SU-DHL-6 (cell line): ENCODE measurements around the gene APELA.

ENCODE experiments used
- H2AFZ ChIP-seq: fragments of 200-600 bp; sonication (generic); 2 replicates; pipeline ENCODE4 v1.6.1; 2014; ENCODE audit warnings: low read depth, mild to moderate bottlenecking, moderate library complexity, mixed read lengths, antibody characterized with exemption, low read length; ENCODE audit not compliant: severe bottlenecking
- H3F3A ChIP-seq: fragments of 200-600 bp; shearing (Covaris generic); 2 replicates; pipeline ENCODE4 v1.6.0; 2016; ENCODE audit warnings: antibody characterized with exemption, mild to moderate bottlenecking; ENCODE audit not compliant: insufficient read depth
- H3K27ac ChIP-seq: fragments of 200-600 bp; sonication (generic); 2 replicates; pipeline ENCODE4 v1.5.1; 2016; ENCODE audit warnings: low read depth, mild to moderate bottlenecking, low read length, moderate library complexity, mixed read lengths
- H3K27me3 ChIP-seq: fragments of 200-600 bp; sonication (generic), shearing (Covaris generic); 2 replicates; pipeline ENCODE4 v1.6.0; 2014; ENCODE audit warnings: mild to moderate bottlenecking, low read length
- H3K36me3 ChIP-seq: fragments of 200-600 bp; sonication (generic); 2 replicates; pipeline ENCODE4 v1.6.1; 2014; ENCODE audit warnings: mild to moderate bottlenecking, low read length, mixed read lengths
- H3K4me2 ChIP-seq: fragments of 300-600, 200-600 bp; shearing (Covaris generic), sonication (generic); 2 replicates; pipeline ENCODE4 v1.6.0; 2014; ENCODE audit warnings: low read length, low read depth, mild to moderate bottlenecking; ENCODE audit not compliant: poor library complexity, severe bottlenecking
- H3K4me3 ChIP-seq: fragments of 200-600 bp; sonication (generic); 2 replicates; pipeline ENCODE4 v1.5.1; 2014; ENCODE audit warnings: antibody characterized with exemption, low read length, mild to moderate bottlenecking, mixed read lengths; ENCODE audit not compliant: insufficient read depth, poor library complexity, severe bottlenecking
- H3K79me2 ChIP-seq: fragments of 200-600 bp; sonication (generic); 2 replicates; pipeline ENCODE4 v1.6.1; 2014; ENCODE audit warnings: mild to moderate bottlenecking, low read length, moderate library complexity; ENCODE audit not compliant: insufficient read depth
- H3K9ac ChIP-seq: fragments of 200-600 bp; sonication (generic); 2 replicates; pipeline ENCODE4 v1.7.0; 2014; ENCODE audit warnings: mild to moderate bottlenecking, low read length
- H3K9me2 ChIP-seq: fragments of 200-600 bp; sonication (generic); replicated peaks from 2 replicates; pipeline ENCODE4 v1.6.1; 2014; ENCODE audit warnings: low read length; ENCODE audit not compliant: insufficient read depth
- H3K9me3 ChIP-seq: fragments of 200-600 bp; sonication (generic); 2 replicates; pipeline ENCODE4 v1.6.1; 2014; ENCODE audit warnings: low read length, mixed read lengths; ENCODE audit not compliant: insufficient read depth
- H4K20me1 ChIP-seq: fragments of 200-600 bp; sonication (generic); 2 replicates; pipeline ENCODE4 v1.6.1; 2014; ENCODE audit warnings: low read depth, mild to moderate bottlenecking, antibody characterized with exemption, low read length, moderate library complexity, mixed read lengths
- CTCF ChIP-seq: fragments of 200-600 bp; sonication (generic); IDR thresholded peaks from one replicate; pipeline ENCODE4 v1.5.1; 2017; ENCODE audit warnings: antibody characterized with exemption, mild to moderate bottlenecking, low read length, moderate library complexity; ENCODE audit not compliant: insufficient read depth, poor library complexity, severe bottlenecking
- EZH2phosphoT487 ChIP-seq: fragments of 200-600 bp; sonication (generic), shearing (Covaris generic); conservative IDR thresholded peaks from 2 replicates; pipeline ENCODE4 v1.6.1; 2018; ENCODE audit warnings: mild to moderate bottlenecking, antibody characterized with exemption, low read length, moderate library complexity, mixed read lengths

APELA gene

GRCh38 chr4:164847016-164847415 is 30.0 kb upstream of the APELA start:
- H3K4me3 ChIP-seq: no peak overlapping the region
- H3K9ac ChIP-seq: no peak overlapping the region
- no peaks in the 10 kb centered on the region for H3K36me3 ChIP-seq
- TF ChIP-seq EZH2phosphoT487 (no peak), CTCF (no peak)
- H3F3A ChIP-seq: no peaks in the 10 kb centered on the region
- no peak overlapping the region for H3K27ac ChIP-seq
- H4K20me1 ChIP-seq: no peaks in the 10 kb centered on the region
- H2AFZ ChIP-seq: no peak overlapping the region
- no peaks in the 10 kb centered on the region for H3K9me2 ChIP-seq
- no peak overlapping the region for H3K4me2 ChIP-seq
- no peaks in the 10 kb centered on the region for H3K27me3 ChIP-seq
- no peaks in the 10 kb centered on the region for H3K9me3 ChIP-seq
- H3K79me2 ChIP-seq: no peaks in the 10 kb centered on the region

GRCh38 chr4:164847967-164848649 is 28.9 kb upstream of the APELA start:
- no peak overlapping the region for H3K27ac ChIP-seq

GRCh38 chr4:164856396-164856795 is 20.6 kb upstream of the APELA start:
- Histone ChIP-seq H3K9me2 (no peaks in the 10 kb centered on the region), H3K27ac (no peak overlapping the region), H3K9me3 (no peaks in the 10 kb centered on the region), H3K27me3 (no peaks in the 10 kb centered on the region), H3K9ac (no peak overlapping the region), H2AFZ (no peak overlapping the region), H3K4me3 (no peak overlapping the region), H3K36me3 (no peaks in the 10 kb centered on the region), H3F3A (no peaks in the 10 kb centered on the region), H3K4me2 (no peak overlapping the region), H4K20me1 (no peaks in the 10 kb centered on the region), H3K79me2 (no peaks in the 10 kb centered on the region)
- TF ChIP-seq EZH2phosphoT487: no peak
- TF ChIP-seq CTCF: no peak

More at GRCh38 chr4:164847967-164848649, 28.9 kb upstream of the APELA start:
- TF ChIP-seq CTCF: no peak
- TF ChIP-seq EZH2phosphoT487: no peak
- no peaks in the 10 kb centered on the region for H3K79me2 ChIP-seq
- H3K4me3 ChIP-seq: no peak overlapping the region
- no peaks in the 10 kb centered on the region for H3K27me3 ChIP-seq
- H3K9me3 ChIP-seq: no peaks in the 10 kb centered on the region
- no peak overlapping the region for H3K4me2 ChIP-seq
- no peak overlapping the region for H3K9ac ChIP-seq
- no peaks in the 10 kb centered on the region for H4K20me1 ChIP-seq
- H3F3A ChIP-seq: no peaks in the 10 kb centered on the region
- H3K9me2 ChIP-seq: no peaks in the 10 kb centered on the region
- H3K36me3 ChIP-seq: no peaks in the 10 kb centered on the region
- H2AFZ ChIP-seq: no peak overlapping the region
